CD14-positive monocyte (primary cell): ENCODE measurements around the gene RASAL2. TPM values are rescaled to one million over a fixed set of nuclear protein-coding genes. Genes with fewer than 3 reads are reported as not detected.
A peak's percentile ranks its signal among the peaks of the same experiment; 100 is the strongest.

Experiments used
- DNase-seq, 3 donors: peaks; one replicate each; pipeline ENCODE4 v3.0.0-alpha.2; 2011 to 2022
- H2AFZ ChIP-seq: 2 replicates; pipeline ENCODE4 v1.6.0; 2012; ENCODE audit warnings: mild to moderate bottlenecking, low read depth, low read length, inconsistent platforms; ENCODE audit not compliant: insufficient read depth, poor library complexity, severe bottlenecking
- H3K27ac ChIP-seq, 2 donors: 1 replicate in 1 of 2; 2 replicates in 1 of 2; pipeline ENCODE4 v1.5.1; 2012 to 2013; ENCODE audit warnings: low read length in 2 of 2, control low read depth in 1 of 2, inconsistent platforms in 1 of 2, low read depth in 1 of 2, mild to moderate bottlenecking in 1 of 2
- H3K27me3 ChIP-seq, 2 donors: one replicate each; pipeline versions ENCODE4 v1.6.0 to v1.6.1; 2011 to 2013; ENCODE audit warnings: low read length in 2 of 2; ENCODE audit not compliant: control insufficient read depth in 2 of 2, insufficient read depth in 2 of 2
- H3K36me3 ChIP-seq, 2 donors: replicated peaks in 1 of 2; 1 replicate in 1 of 2; 2 replicates in 1 of 2; pipeline versions ENCODE4 v1.5.1 to v1.6.1; 2012 to 2013; ENCODE audit warnings: low read length in 2 of 2, control low read depth in 1 of 2, inconsistent platforms in 1 of 2, mild to moderate bottlenecking in 1 of 2; ENCODE audit not compliant: insufficient read depth in 2 of 2, control insufficient read depth in 1 of 2
- H3K4me1 ChIP-seq, 2 donors: 1 replicate in 1 of 2; 2 replicates in 1 of 2; pipeline versions ENCODE4 v1.5.1 to v1.6.1; 2012 to 2013; ENCODE audit warnings: low read length in 2 of 2, control low read depth in 1 of 2, inconsistent platforms in 1 of 2, mild to moderate bottlenecking in 1 of 2, moderate library complexity in 1 of 2; ENCODE audit not compliant: insufficient read depth in 2 of 2, control insufficient read depth in 1 of 2
- H3K4me2 ChIP-seq: replicated peaks from 2 replicates; pipeline ENCODE3; 2012; ENCODE audit warnings: low read length, moderate library complexity, mild to moderate bottlenecking; ENCODE audit not compliant: poor library complexity, severe bottlenecking; ENCODE audit errors: extremely low read depth
- H3K4me3 ChIP-seq, 3 experiments: fragments of 200-600 bp in 1 of 3; sonication (generic) in 1 of 3; replicated peaks in 1 of 3; 1 replicate in 2 of 3; 2 replicates in 1 of 3; pipeline ENCODE4 v1.5.1; 2011 to 2013; ENCODE audit warnings: low read length in 3 of 3, mild to moderate bottlenecking in 3 of 3, control low read depth in 2 of 3, low read depth in 2 of 3, inconsistent platforms in 1 of 3, moderate library complexity in 1 of 3
- H3K79me2 ChIP-seq: 2 replicates; pipeline ENCODE4 v1.6.0; 2012; ENCODE audit warnings: mild to moderate bottlenecking, control low read depth, inconsistent platforms, low read length, moderate library complexity; ENCODE audit not compliant: insufficient read depth
- H3K9ac ChIP-seq: 2 replicates; pipeline ENCODE4 v1.6.0; 2017; ENCODE audit warnings: low read length, mild to moderate bottlenecking; ENCODE audit not compliant: insufficient read depth, poor library complexity, severe bottlenecking
- H3K9me3 ChIP-seq, 2 donors: replicated peaks in 1 of 2; 1 replicate in 1 of 2; 2 replicates in 1 of 2; pipeline versions ENCODE4 v1.5.1 to v1.6.1; 2012 to 2013; ENCODE audit warnings: low read length in 2 of 2, control low read depth in 1 of 2; ENCODE audit not compliant: control insufficient read depth in 1 of 2, insufficient read depth in 1 of 2
- H4K20me1 ChIP-seq: 2 replicates; pipeline ENCODE4 v1.6.0; 2012; ENCODE audit warnings: mild to moderate bottlenecking, low read length, control low read depth, moderate library complexity; ENCODE audit not compliant: insufficient read depth
- H3K27ac Mint-ChIP-seq, 7 donors: one replicate each; pipeline ENCODE4 v1.8.0; 2020; ENCODE audit warnings: mild to moderate bottlenecking in 7 of 7, mixed read lengths in 7 of 7, moderate library complexity in 6 of 7, inconsistent platforms in 2 of 7
- H3K27me3 Mint-ChIP-seq, 3 donors: one replicate each; pipeline ENCODE4 v1.8.0; 2021 to 2022; ENCODE audit warnings: low read depth in 3 of 3, mild to moderate bottlenecking in 3 of 3, mixed read lengths in 3 of 3, moderate library complexity in 3 of 3, inconsistent platforms in 1 of 3
- H3K36me3 Mint-ChIP-seq, 2 donors: one replicate each; pipeline ENCODE4 v1.8.0; 2020; ENCODE audit warnings: mixed read lengths in 2 of 2, inconsistent platforms in 1 of 2, mild to moderate bottlenecking in 1 of 2
- H3K4me1 Mint-ChIP-seq: one replicate; pipeline ENCODE4 v1.8.0; 2020; ENCODE audit warnings: mild to moderate bottlenecking, mixed read lengths
- H3K4me3 Mint-ChIP-seq, 2 donors: one replicate each; pipeline ENCODE4 v1.8.0; 2020; ENCODE audit warnings: mild to moderate bottlenecking in 2 of 2, mixed read lengths in 2 of 2, moderate library complexity in 1 of 2
- H3K9me3 Mint-ChIP-seq, 7 donors: one replicate each; pipeline ENCODE4 v1.8.0; 2020 to 2022; ENCODE audit warnings: mixed read lengths in 7 of 7, mild to moderate bottlenecking in 6 of 7, moderate library complexity in 6 of 7, inconsistent platforms in 2 of 7
- CTCF ChIP-seq: fragments of 200-600 bp; IDR thresholded peaks from one replicate; pipeline ENCODE4 v1.8.0; 2022; ENCODE audit warnings: antibody characterized with exemption, mild to moderate bottlenecking
- WGBS: methylation state at CpG from one replicate; pipeline ENCODE4 v1.1.5; 2013; ENCODE audit warnings: missing lambda C conversion rate; ENCODE audit not compliant: insufficient coverage; 5-methylcytosine and 5-hydroxymethylcytosine counted together
- intact Hi-C, 2 donors: fragments of 100-400 bp; cut with micrococcal nuclease; formaldehyde crosslinking; loops; one replicate each; pipeline versions ENCODE4 v1.15.0 to v1.15.1; 2023
- polyA plus RNA-seq, 3 donors: library from polyadenylated mRNA; depleted of rRNA in 1 of 3; unstranded in 2 of 3; stranded (reverse) in 1 of 3; fragments of 300-500 nt in 2 of 3; fragments of >200 nt in 1 of 3; fragmentation: Illumina TruSeq in 2 of 3; gene quantifications; 1 replicate in 2 of 3; 2 replicates in 1 of 3; pipeline ENCODE4 v1.2.3, GENCODE V29; 2012 to 2021

RASAL2 gene
- polyA plus RNA-seq, 3 donors = 0.15 to 1.00 (median 0.63) TPM

- intact Hi-C loops = no loop called here
- DNase-seq = no peak
- no peaks in the 10 kb centered on the region for H3K36me3 ChIP-seq
- H3K27ac ChIP-seq = no peak within 1 kb of the TSS
- no peak within 1 kb of the TSS for H3K4me3 Mint-ChIP-seq
- H2AFZ ChIP-seq = no peak within 1 kb of the TSS
- no peaks in the 10 kb centered on the region for H3K9me3 Mint-ChIP-seq
- no peaks in the 10 kb centered on the region for H4K20me1 ChIP-seq
- H3K9me3 ChIP-seq = no peaks in the 10 kb centered on the region
- no peaks in the 10 kb centered on the region for H3K4me1 ChIP-seq
- no peak within 1 kb of the TSS for H3K9ac ChIP-seq
- no peaks in the 10 kb centered on the region for H3K36me3 Mint-ChIP-seq
- H3K4me2 ChIP-seq = no peak within 1 kb of the TSS
- H3K27me3 Mint-ChIP-seq = peaks cover 0 to 1% (median 0%) of the 10 kb centered on the region in 3 donors
- H3K4me3 ChIP-seq = no peak within 1 kb of the TSS
- H3K27ac Mint-ChIP-seq = peak within 1 kb of the TSS in 1 of 7 donors; percentile 21
- H3K4me1 Mint-ChIP-seq = no peaks in the 10 kb centered on the region
- TF ChIP-seq CTCF = no peak
- H3K27me3 ChIP-seq = no peaks in the 10 kb centered on the region
- WGBS = 97% methylated on average over 19 of the region's 19 CpGs
- no peaks in the 10 kb centered on the region for H3K79me2 ChIP-seq
Observed at GRCh38 chr1:178512566-178513277, 418.8 kb downstream of the RASAL2 start, which contains the start of gene TEX35. TEX35 (plus strand) TSS chr1:178513109; CDS start chr1:178513189, 80 bp downstream.

GRCh38 chr1:178513278-178513983, 419.5 kb downstream of the RASAL2 start:
- Histone ChIP-seq H3K4me2 (no peak overlapping the region), H3K27ac (no peak overlapping the region), H3K27me3 (no peaks in the 10 kb centered on the region), H3K79me2 (no peaks in the 10 kb centered on the region), H3K4me3 (no peak overlapping the region), H3K9ac (no peak overlapping the region), H3K4me1 (no peaks in the 10 kb centered on the region), H3K9me3 (no peaks in the 10 kb centered on the region), H4K20me1 (no peaks in the 10 kb centered on the region), H3K36me3 (no peaks in the 10 kb centered on the region), H2AFZ (no peak overlapping the region)
- DNase-seq = no peak
- no peaks in the 10 kb centered on the region for H3K9me3 Mint-ChIP-seq
- no peak overlapping the region for H3K27ac Mint-ChIP-seq
- intact Hi-C loops = no loop called here
- H3K4me1 Mint-ChIP-seq = no peaks in the 10 kb centered on the region
- no peaks in the 10 kb centered on the region for H3K36me3 Mint-ChIP-seq
- WGBS = 89% methylated on average over 9 of the region's 14 CpGs
- no peak overlapping the region for H3K4me3 Mint-ChIP-seq
- H3K27me3 Mint-ChIP-seq = peaks cover 0 to 1% (median 0%) of the 10 kb centered on the region in 3 donors
- TF ChIP-seq CTCF = no peak
